Central memory CD8-positive, alpha-beta T cell (primary cell): ENCODE measurements around the gene PARD3.
"Not testable (repeated sequence)": the region's sequence is repeated elsewhere in the genome, so short reads cannot be mapped to it uniquely, and the experiment has no call there.

ENCODE experiments used
- ATAC-seq: fragments of 150-1000 bp; cut with Tn5 transposase; replicated peaks from 2 replicates; pipeline ENCODE4 v1.10.0; 2022; ENCODE audit warnings: mild to moderate bottlenecking, moderate FRiP score, moderate number of reproducible peaks; ENCODE audit not compliant: poor library complexity, severe bottlenecking; ENCODE audit errors: extremely low read depth
- DNase-seq, 2 donors: peaks; one replicate each; pipeline ENCODE4 v3.0.0; 2021; ENCODE audit warnings: low spot score in 2 of 2
- H3K27ac Mint-ChIP-seq: one replicate; pipeline ENCODE4 v1.8.0; 2022; ENCODE audit warnings: low read depth, mild to moderate bottlenecking, moderate library complexity, mixed read lengths
- H3K27me3 Mint-ChIP-seq: one replicate; pipeline ENCODE4 v1.8.0; 2022; ENCODE audit warnings: mixed read lengths
- H3K36me3 Mint-ChIP-seq: one replicate; pipeline ENCODE4 v1.8.0; 2022; ENCODE audit warnings: mild to moderate bottlenecking, moderate library complexity, mixed read lengths; ENCODE audit not compliant: insufficient read depth
- H3K4me1 Mint-ChIP-seq: one replicate; pipeline ENCODE4 v1.8.0; 2022; ENCODE audit warnings: mixed read lengths
- H3K4me3 Mint-ChIP-seq: one replicate; pipeline ENCODE4 v1.8.0; 2022; ENCODE audit warnings: mild to moderate bottlenecking, moderate library complexity, mixed read lengths
- H3K9me3 Mint-ChIP-seq: one replicate; pipeline ENCODE4 v1.8.0; 2022; ENCODE audit warnings: mixed read lengths

The PARD3 gene

DNA sequence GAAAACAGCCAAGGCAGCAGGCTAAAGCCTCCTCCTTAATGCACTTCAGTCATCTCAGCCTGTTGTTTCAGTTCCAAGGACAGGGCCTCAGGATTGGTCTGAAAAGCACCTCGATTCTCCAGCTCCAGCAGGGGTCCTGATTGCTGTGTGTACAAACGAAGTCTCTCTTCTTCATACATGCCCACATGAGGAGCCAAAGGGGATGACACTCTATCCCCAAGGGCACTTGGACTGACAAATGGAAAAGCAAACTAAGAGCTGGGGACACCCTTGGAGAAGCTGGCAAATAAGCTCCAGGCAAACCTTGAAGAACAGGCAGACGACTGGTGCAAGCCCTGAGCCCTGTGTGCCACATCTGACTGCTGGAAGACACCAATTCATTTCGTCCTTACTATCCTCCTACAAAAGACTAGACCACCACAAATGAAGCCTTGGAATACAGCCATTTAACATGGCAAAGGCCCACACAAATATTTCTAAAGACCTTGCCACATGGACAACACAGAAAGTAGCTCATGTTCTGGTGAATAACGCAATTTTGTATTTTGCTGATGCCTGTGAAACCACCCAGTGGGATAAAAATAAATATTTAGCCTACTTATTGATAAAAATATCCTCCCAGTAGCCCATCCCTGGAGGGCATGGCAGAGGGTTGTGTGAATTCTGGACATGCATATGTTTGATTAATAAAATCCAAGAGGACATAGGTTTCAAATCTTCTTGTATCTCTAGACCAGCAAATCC, 61.9 kb downstream of the PARD3 start:
- Mint-ChIP-seq H3K27me3 (peaks cover 10% of the 10 kb centered on the region), H3K27ac (no peak overlapping the region), H3K9me3 (no peaks in the 10 kb centered on the region), H3K4me3 (no peak overlapping the region), H3K36me3 (no peaks in the 10 kb centered on the region), H3K4me1 (no peaks in the 10 kb centered on the region)
- DNase-seq, result no peak
- ATAC-seq, result no peak

DNA sequence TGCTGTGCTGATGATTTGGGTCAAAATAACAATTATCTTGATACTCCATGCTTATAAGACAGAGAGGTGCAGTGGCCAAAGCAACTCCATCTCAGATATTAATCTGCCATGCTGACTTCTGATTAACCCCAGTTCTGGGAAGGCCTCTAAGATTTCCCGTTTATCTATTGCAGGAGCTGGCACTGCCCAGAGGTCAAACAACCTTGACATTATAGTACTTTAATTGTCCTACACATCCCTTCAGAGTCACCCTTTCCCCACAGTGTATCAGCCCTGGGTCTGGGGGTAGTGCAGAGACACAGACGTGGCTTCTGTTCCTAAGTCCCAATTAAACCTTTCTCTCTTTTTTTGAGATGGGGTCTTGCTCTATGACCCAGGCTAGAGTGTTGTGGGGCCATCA, 63.8 kb downstream of the PARD3 start:
- Mint-ChIP-seq H3K36me3 (no peaks in the 10 kb centered on the region), H3K4me1 (no peaks in the 10 kb centered on the region), H3K27ac (no peak overlapping the region), H3K4me3 (no peak overlapping the region), H3K9me3 (no peaks in the 10 kb centered on the region), H3K27me3 (peaks cover 21% of the 10 kb centered on the region)
- DNase-seq (no peak), ATAC-seq (no peak)

DNA sequence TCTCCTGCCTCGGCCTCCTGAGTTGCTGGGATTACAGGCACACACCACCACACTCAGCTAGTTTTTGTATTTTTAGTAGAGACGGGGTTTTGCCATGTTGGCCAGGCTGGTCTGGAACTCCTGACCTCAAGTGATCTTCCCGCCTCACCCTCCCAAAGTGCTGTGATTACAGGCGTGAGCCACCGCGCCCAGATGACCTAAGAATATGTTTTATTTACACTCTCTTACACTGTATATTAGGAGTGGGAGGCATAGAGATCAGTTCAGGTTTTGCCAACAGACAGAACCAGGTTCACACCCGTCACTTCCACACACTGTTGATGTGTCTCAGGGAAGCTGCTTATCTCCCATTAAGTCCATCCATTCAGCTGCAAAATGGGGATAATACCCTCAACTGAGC, 64.3 kb downstream of the PARD3 start:
- H3K4me1 Mint-ChIP-seq, result not testable (repeated sequence)
- peaks cover 21% of the 10 kb centered on the region for H3K27me3 Mint-ChIP-seq

DNA sequence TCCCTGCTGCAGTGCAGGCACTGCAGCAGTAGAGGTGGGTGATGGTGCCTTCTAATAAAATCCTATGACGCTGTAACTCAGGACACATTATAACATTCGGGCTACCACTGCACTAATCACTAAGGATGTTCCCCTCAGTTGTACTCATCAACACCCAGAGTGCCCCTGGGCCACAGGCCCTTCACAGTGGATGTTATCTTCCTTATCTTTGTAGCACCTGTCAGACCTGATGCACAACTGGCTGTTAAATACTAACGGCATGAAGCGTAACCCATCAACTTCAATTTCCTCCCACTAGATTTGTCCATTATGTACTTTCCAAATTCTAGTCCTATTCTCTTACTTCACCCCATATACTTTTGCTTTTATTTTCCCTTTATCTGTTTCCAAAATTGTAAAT, 66.3 kb downstream of the PARD3 start:
- Mint-ChIP-seq H3K36me3 (no peaks in the 10 kb centered on the region), H3K27ac (no peak overlapping the region), H3K4me1 (no peaks in the 10 kb centered on the region), H3K4me3 (no peak overlapping the region), H3K9me3 (no peaks in the 10 kb centered on the region), H3K27me3 (peaks cover 21% of the 10 kb centered on the region)
- no peak for ATAC-seq
- DNase-seq, result no peak

More for the DNA sequence above, 64.3 kb downstream of the PARD3 start:
- not testable (repeated sequence) for H3K27ac Mint-ChIP-seq, H3K4me3 Mint-ChIP-seq, ATAC-seq, H3K9me3 Mint-ChIP-seq, DNase-seq, H3K36me3 Mint-ChIP-seq

DNA sequence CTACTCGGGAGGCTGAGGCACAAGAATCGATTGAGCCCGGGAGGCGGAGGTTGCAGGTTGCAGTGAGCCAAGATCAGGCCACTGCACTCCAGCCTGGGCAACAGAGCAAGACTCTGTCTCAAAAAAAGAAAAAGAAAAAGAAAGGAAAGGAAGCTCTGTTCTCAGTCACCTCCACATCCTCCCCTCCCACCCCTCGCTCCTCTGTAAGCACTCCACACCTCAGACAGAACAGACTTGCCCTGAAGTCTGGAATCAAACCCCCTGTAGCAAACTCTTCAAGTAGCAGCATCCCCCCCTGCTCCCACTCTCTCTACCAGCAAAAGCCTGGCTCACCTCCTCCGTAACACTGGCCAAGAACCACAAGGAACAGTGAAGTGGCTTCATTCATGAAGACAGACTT, 66.7 kb downstream of the PARD3 start:
- Mint-ChIP-seq H3K36me3 (no peaks in the 10 kb centered on the region), H3K4me1 (no peaks in the 10 kb centered on the region), H3K27me3 (peaks cover 25% of the 10 kb centered on the region), H3K4me3 (no peak overlapping the region), H3K9me3 (no peaks in the 10 kb centered on the region), H3K27ac (no peak overlapping the region)
- DNase-seq (no peak), ATAC-seq (no peak)

DNA sequence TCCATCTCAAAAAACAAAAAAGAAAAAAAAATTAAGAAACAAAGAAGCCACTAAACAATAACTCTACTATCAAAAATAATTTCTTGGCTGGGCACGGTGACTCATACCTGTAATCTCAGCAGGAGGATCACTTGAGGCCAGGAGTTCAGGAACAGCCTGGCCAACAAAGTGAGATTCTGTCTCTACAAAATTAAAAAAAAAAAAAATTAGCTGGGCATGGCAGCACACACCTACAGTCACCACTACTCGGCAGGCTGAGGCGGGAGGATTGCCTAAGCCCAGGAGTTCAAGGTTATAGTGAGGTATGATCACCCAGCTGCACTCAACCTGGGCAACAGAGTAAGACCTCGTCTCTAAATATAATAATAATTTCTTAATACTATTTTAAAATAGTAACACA, 69.0 kb downstream of the PARD3 start:
- DNase-seq, result no peak
- Mint-ChIP-seq H3K9me3 (no peaks in the 10 kb centered on the region), H3K4me3 (no peak overlapping the region), H3K36me3 (no peaks in the 10 kb centered on the region), H3K27me3 (peaks cover 41% of the 10 kb centered on the region), H3K4me1 (no peaks in the 10 kb centered on the region), H3K27ac (no peak overlapping the region)
- no peak for ATAC-seq

DNA sequence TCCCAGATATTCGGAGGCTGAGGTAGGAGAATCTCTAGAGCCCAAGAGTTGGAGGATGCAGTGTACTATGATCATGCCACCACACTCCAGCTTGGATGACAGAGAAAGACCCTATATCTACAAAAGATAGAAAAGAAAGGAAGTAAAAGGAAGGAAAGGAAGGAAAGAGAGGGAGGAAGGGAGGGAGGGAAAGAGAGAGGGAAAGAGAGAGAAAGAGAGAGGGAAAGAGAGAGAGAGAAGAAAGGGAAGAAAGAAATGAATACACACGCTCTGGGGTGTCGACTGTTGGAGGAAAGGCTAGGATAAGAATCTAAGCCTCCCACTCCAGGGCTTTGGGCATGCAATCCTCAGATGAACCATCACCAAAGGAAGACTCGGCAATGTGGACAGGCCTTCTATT, 69.9 kb downstream of the PARD3 start:
- no peak overlapping the region for H3K27ac Mint-ChIP-seq
- H3K4me1 Mint-ChIP-seq, result no peaks in the 10 kb centered on the region
- ATAC-seq, result no peak
- H3K27me3 Mint-ChIP-seq, result peaks cover 49% of the 10 kb centered on the region
- no peak for DNase-seq
- H3K36me3 Mint-ChIP-seq, result no peaks in the 10 kb centered on the region
- no peak overlapping the region for H3K4me3 Mint-ChIP-seq
- no peaks in the 10 kb centered on the region for H3K9me3 Mint-ChIP-seq

DNA sequence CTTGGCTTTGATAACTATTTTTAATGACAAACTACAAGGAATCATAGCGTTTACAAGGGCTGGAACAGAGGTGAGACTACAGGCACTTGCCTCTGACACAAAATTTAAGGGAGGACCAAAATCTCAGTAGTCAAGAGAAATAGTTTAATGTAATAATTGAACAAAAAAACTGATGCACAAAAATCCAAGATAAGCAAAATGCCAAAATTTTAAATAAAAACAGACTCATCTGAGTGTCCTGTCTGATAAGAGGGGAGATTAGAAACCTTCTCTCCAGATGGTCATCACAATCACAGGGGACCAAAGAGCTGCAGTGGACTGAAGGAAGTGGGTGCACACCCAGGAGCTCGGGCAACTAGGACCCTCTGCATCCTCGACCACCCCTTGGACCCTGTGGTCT, 70.5 kb downstream of the PARD3 start:
- no peak overlapping the region for H3K27ac Mint-ChIP-seq
- ATAC-seq (no peak), DNase-seq (no peak)
- H3K4me1 Mint-ChIP-seq, result no peaks in the 10 kb centered on the region
- no peaks in the 10 kb centered on the region for H3K36me3 Mint-ChIP-seq
- no peaks in the 10 kb centered on the region for H3K9me3 Mint-ChIP-seq
- H3K27me3 Mint-ChIP-seq, result peaks cover 55% of the 10 kb centered on the region
- H3K4me3 Mint-ChIP-seq, result no peak overlapping the region

DNA sequence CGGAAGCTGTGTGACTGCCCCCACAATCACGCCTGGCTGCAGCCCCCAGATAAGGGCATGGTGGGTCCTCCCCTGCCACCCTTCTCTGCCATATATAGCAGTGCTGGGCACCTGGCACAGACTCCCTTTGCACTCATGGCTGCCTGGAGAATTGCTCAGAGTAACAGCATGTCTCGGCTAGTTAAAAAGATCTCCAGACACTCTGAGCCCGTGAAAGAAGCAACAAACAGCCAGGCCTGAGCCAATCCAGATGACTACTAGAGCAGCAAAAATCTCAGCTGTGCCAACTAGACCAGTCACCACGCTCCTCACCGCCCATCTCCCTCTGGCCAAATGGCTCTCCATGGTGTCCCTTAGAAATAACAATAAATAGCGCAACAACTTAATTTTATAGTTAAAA, 71.3 kb downstream of the PARD3 start:
- H3K9me3 Mint-ChIP-seq, result no peaks in the 10 kb centered on the region
- no peak overlapping the region for H3K27ac Mint-ChIP-seq
- H3K36me3 Mint-ChIP-seq, result no peaks in the 10 kb centered on the region
- no peak overlapping the region for H3K4me3 Mint-ChIP-seq
- no peak for DNase-seq
- H3K27me3 Mint-ChIP-seq, result peaks cover 57% of the 10 kb centered on the region
- ATAC-seq, result no peak
- no peaks in the 10 kb centered on the region for H3K4me1 Mint-ChIP-seq

DNA sequence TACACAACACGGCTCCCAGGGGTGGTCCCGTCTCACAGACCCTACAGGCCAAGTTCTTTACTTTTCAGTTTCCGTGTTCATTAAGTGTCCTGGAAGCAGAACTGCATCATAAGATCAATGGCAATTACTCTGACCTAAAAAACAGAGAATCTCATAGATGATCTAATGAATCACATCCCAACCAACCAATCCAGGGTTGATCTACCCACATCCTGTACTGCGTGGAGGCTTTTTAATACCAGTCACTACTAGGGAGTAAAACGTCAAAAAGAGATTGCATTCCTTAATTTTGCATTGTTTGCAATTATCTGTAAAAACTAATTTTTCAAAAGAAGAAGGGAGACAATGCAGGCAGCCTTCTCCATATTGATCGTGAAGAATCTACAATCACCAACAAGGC, 72.6 kb downstream of the PARD3 start:
- Mint-ChIP-seq H3K4me3 (no peak overlapping the region), H3K27me3 (peaks cover 56% of the 10 kb centered on the region), H3K27ac (no peak overlapping the region), H3K36me3 (no peaks in the 10 kb centered on the region), H3K4me1 (no peaks in the 10 kb centered on the region), H3K9me3 (no peaks in the 10 kb centered on the region)
- DNase-seq, result no peak
- no peak for ATAC-seq

DNA sequence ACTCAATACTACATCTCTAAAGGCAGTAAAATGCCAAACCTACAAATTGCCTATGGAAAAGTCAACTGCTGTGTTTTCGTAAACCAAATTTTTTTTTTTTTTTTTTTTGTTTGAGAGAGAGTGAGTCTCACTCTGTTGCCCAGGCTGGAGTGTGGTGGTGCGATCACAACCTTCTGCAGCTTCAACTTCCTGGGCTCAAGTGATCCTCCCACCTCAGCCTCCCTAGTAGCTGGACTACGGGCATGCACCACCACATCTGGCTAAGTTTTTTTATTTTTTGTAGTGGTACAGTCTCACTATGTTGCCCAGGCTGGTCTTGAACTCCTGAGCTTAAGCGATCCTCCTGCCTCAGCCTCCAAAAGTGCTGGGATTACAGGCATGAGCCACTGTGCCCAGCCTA, 74.0 kb downstream of the PARD3 start:
- not testable (repeated sequence) for H3K27ac Mint-ChIP-seq, ATAC-seq, H3K4me1 Mint-ChIP-seq, DNase-seq, H3K36me3 Mint-ChIP-seq, H3K9me3 Mint-ChIP-seq, H3K4me3 Mint-ChIP-seq
- H3K27me3 Mint-ChIP-seq, result peaks cover 60% of the 10 kb centered on the region

DNA sequence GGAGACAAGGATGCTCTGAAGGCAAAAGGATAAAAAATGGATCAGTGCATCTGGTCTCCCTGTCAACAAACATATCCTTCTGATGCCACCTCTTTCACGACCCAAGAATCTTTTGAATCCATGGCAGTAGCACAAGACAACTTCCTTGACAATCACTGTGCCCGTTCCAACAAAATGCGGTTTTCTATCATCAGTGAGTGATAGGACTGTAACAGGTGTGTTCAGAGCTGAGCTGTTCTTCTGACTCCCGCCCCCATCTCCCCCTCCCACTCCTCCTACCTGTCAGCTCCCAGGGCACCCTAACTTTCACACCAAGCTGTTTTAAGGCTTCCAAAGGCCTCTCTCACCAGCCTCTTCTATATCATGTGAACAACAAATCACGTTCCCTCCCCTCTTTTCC, 74.8 kb downstream of the PARD3 start:
- Mint-ChIP-seq H3K4me1 (no peaks in the 10 kb centered on the region), H3K27me3 (peaks cover 60% of the 10 kb centered on the region), H3K4me3 (no peak overlapping the region), H3K9me3 (no peaks in the 10 kb centered on the region), H3K36me3 (no peaks in the 10 kb centered on the region), H3K27ac (no peak overlapping the region)
- no peak for ATAC-seq
- no peak for DNase-seq

DNA sequence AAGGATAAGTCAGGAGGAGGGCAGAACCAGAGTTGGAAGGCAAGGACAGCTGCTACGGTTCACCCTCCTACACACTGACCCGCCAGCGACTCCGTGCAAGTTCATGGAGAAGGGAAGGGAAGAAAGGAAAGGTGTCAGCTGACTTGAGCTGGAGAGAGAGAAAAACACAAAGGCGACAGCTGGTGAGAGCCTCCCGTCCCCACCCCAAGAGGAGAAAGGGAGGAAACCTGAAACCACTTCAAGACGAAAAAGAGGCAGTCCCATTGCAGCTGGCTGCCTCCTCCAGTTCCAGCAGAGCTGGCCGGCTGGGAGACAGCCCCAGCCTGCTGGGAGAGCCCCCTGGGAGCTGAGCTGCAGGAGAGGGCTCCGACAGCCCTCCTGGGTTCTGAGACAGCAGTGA, 75.2 kb downstream of the PARD3 start:
- Mint-ChIP-seq H3K4me1 (no peaks in the 10 kb centered on the region), H3K27me3 (peaks cover 60% of the 10 kb centered on the region), H3K27ac (no peak overlapping the region), H3K36me3 (no peaks in the 10 kb centered on the region), H3K4me3 (no peak overlapping the region), H3K9me3 (no peaks in the 10 kb centered on the region)
- no peak for DNase-seq
- no peak for ATAC-seq
